Heart right ventricle (tissue), 16 donors: ENCODE results near the gene EIF4G1. TPM values are rescaled to one million over a fixed set of nuclear protein-coding genes. Genes with fewer than 3 reads are reported as not detected.
A peak's percentile ranks its signal among the peaks of the same experiment; 100 is the strongest.

Source experiments
- ATAC-seq, 8 donors: fragments of 200-7000 bp; cut with Tn5 transposase; one replicate each; pipeline ENCODE4 v1.9.1; 2020; ENCODE audit warnings: mild to moderate bottlenecking in 8 of 8, moderate library complexity in 8 of 8, moderate number of reproducible peaks in 1 of 8
- DNase-seq, 2 donors: peaks; one replicate each; pipeline ENCODE4 v3.0.0-alpha.2; 2020
- H3K27ac ChIP-seq, 10 donors: fragments of 200-600 bp; sonication (generic) in 2 of 10; one replicate each; pipeline versions ENCODE4 v1.5.0 to v1.8.0; 2020 to 2022; ENCODE audit warnings: mild to moderate bottlenecking in 3 of 10
- H3K27me3 ChIP-seq, 7 donors: fragments of 200-600 bp; one replicate each; pipeline ENCODE4 v1.8.0; 2021 to 2022; ENCODE audit warnings: mild to moderate bottlenecking in 2 of 7
- H3K36me3 ChIP-seq, 9 donors: fragments of 200-600 bp; sonication (generic) in 1 of 9; one replicate each; pipeline versions ENCODE4 v1.5.0 to v1.8.0; 2020 to 2022; ENCODE audit warnings: mild to moderate bottlenecking in 2 of 9
- H3K4me1 ChIP-seq, 9 donors: fragments of 200-600 bp; sonication (generic) in 1 of 9; one replicate each; pipeline versions ENCODE4 v1.5.0 to v1.8.0; 2020 to 2022; ENCODE audit warnings: mild to moderate bottlenecking in 4 of 9
- H3K4me3 ChIP-seq, 10 donors: fragments of 200-600 bp; sonication (generic) in 2 of 10; one replicate each; pipeline versions ENCODE4 v1.5.0 to v1.8.0; 2020 to 2022; ENCODE audit warnings: mild to moderate bottlenecking in 7 of 10, moderate library complexity in 2 of 10
- H3K9me3 ChIP-seq, 11 donors: fragments of 200-600 bp in 10 of 11; sonication (generic) in 2 of 11; one replicate each; pipeline versions ENCODE4 v1.5.0 to v1.8.0; 2013 to 2022; ENCODE audit warnings: mild to moderate bottlenecking in 2 of 11, control low read depth in 1 of 11, moderate library complexity in 1 of 11
- CTCF ChIP-seq, 9 donors: fragments of 200-600 bp; sonication (generic) in 2 of 9; IDR thresholded peaks; one replicate each; pipeline versions ENCODE4 v1.5.0 to v1.8.0; 2021 to 2022; ENCODE audit warnings: antibody characterized with exemption in 9 of 9, mild to moderate bottlenecking in 5 of 9, moderate library complexity in 1 of 9
- WGBS, 2 donors: extraction: QIAGEN DNeasy Blood & Tissue Kit; methylation state at CpG; one replicate each; pipeline ENCODE4 v1.1.7; 2013; ENCODE audit warnings: inconsistent platforms in 1 of 2; 5-methylcytosine and 5-hydroxymethylcytosine counted together
- intact Hi-C, 10 donors: fragments of 100-400 bp; cut with DNase I; formaldehyde crosslinking; loops; one replicate each; pipeline versions ENCODE4 v1.11.1 to v1.14.2; 2022
- polyA plus RNA-seq, 2 donors: library from polyadenylated mRNA; stranded (reverse); fragments of 200-250 nt; gene quantifications; one replicate each; pipeline ENCODE4 v1.2.3, GENCODE V29; 2013
- total RNA-seq, 10 donors: library from RNA; stranded (reverse); fragmentation: NEBNext Ultra II Directional in 3 of 10; extraction: Animal tissue kit (Norgen Biotek cat#: 25700) in 3 of 10; gene quantifications; one replicate each; pipeline versions ENCODE4 v1.2.1 to v1.2.4, GENCODE V29; 2021 to 2023
- donor health status: Arrhythmogenic right ventricular cardiomyopathy.
- donor health status: ischemic (EF 13 %, LVEDD 7.1; RV severe dilation, severe dysfunction).
- donor health status: healthy with polysubstance abuse.
- donor health status: DM: no; HTN: yes; CAD: no.
- donor health status: DM: no; HTN: no; CAD: no.
- donor health status: ischemic (EF 25% LVEDD 6.9; RV normal size, moderate dysfunction).
- donor health status: ischemic (EF 25% LVEDD 5.7; RV mildly dilated, moderate dysfunction).
- donor health status: healthy.
- donor health status: DM: yes; HTN: yes; CAD: no.
- donor health status: Ischemic cardiomyopathy.
- donor health status: ischemic (EF 35%, LVEDD 5.7; RV mildly dilated, moderate dysfunction).
- donor health status: nonischemic (EF 11% LVEDD 7.7; RV severe dilation, severe dysfunction).
- donor health status: DM: yes; HTN: yes; CAD: no.
- donor health status: PGD.
- donor health status: ischemic (EF 29% LVEDD 5.4; RV normal size, mild dysfunction).
- donor health status: nonischemic (EF 23%, LVEDD 6.1; RV moderate dilation, normal function).

EIF4G1 gene
- total and polyA plus RNA-seq, 12 donors = 142 to 316 (median 209) TPM

GRCh38 chr3:184328516-184328915 lies 14.1 kb downstream of the EIF4G1 start:
- intact Hi-C loops = no loop called here
- DNase-seq = no peak
- 41 to 52% methylated on average over 3 of the region's 3 CpGs for whole genome bisulfite sequencing, 2 donors

GRCh38 chr3:184332370-184333090 lies 18.1 kb downstream of the EIF4G1 start:
- Histone ChIP-seq H3K27ac (peak overlapping the region in 7 of 10 donors; percentile 11 to 54 (median 38)), H3K9me3 (no peaks in the 10 kb centered on the region), H3K27me3 (no peaks in the 10 kb centered on the region), H3K4me1 (peaks cover 3 to 40% (median 26%) of the 10 kb centered on the region in 9 donors), H3K4me3 (no peak overlapping the region), H3K36me3 (peaks cover 3 to 80% (median 68%) of the 10 kb centered on the region in 9 donors)
- intact Hi-C loops = loop anchor here in 1 of 10 donors (10.0 kb wide), 1 partner anchor 148 kb away; the partner anchor contains the start of gene ABCF3
- WGBS, 2 donors = 68 to 70% methylated on average over 10 of the region's 10 CpGs
- no peak for DNase-seq
- TF ChIP-seq CTCF (IDR thresholded peaks at IDR 0.05) = no peak
- ATAC-seq = no peak

More at GRCh38 chr3:184328516-184328915, 14.1 kb downstream of the EIF4G1 start:
- Histone ChIP-seq H3K4me3 (no peak overlapping the region), H3K27me3 (no peaks in the 10 kb centered on the region), H3K9me3 (no peaks in the 10 kb centered on the region), H3K36me3 (peaks cover 26 to 100% (median 97%) of the 10 kb centered on the region in 9 donors), H3K4me1 (peaks cover 0 to 21% (median 8%) of the 10 kb centered on the region in 9 donors), H3K27ac (no peak overlapping the region)
- no peak for ATAC-seq
- no peak for TF ChIP-seq CTCF (IDR thresholded peaks at IDR 0.05)

- Histone ChIP-seq H3K36me3 (peaks cover 0 to 73% (median 61%) of the 10 kb centered on the region in 9 donors), H3K4me3 (no peak overlapping the region), H3K27me3 (no peaks in the 10 kb centered on the region), H3K4me1 (peaks cover 10 to 47% (median 32%) of the 10 kb centered on the region in 9 donors), H3K27ac (peak overlapping the region in 5 of 10 donors; percentile 11 to 51 (median 38)), H3K9me3 (no peaks in the 10 kb centered on the region)
- WGBS, 2 donors = 81% methylated on average over 6 of the region's 6 CpGs
- no peak for ATAC-seq
- intact Hi-C loops = loop anchor here in 1 of 10 donors (10.0 kb wide), 1 partner anchor 148 kb away; the partner anchor contains the start of gene ABCF3
- no peak for DNase-seq
- TF ChIP-seq CTCF (IDR thresholded peaks at IDR 0.05) = no peak
Measured at GRCh38 chr3:184333190-184333589, 18.8 kb downstream of the EIF4G1 start.

- peaks cover 12 to 52% (median 37%) of the 10 kb centered on the region in 9 donors for H3K4me1 ChIP-seq
- peak overlapping the region in 2 of 10 donors; percentile 34 to 47 for H3K27ac ChIP-seq
- H3K4me3 ChIP-seq = no peak overlapping the region
- H3K36me3 ChIP-seq = peaks cover 0 to 68% (median 56%) of the 10 kb centered on the region in 9 donors
- no peaks in the 10 kb centered on the region for H3K27me3 ChIP-seq
- no peak for TF ChIP-seq CTCF (IDR thresholded peaks at IDR 0.05)
- no peaks in the 10 kb centered on the region for H3K9me3 ChIP-seq
- intact Hi-C loops = loop anchor here in 2 of 10 donors (2.0 to 10.0 kb wide), 2 partner anchors 19 to 149 kb away; partner anchors contain the start of genes ABCF3 (in 1 of the 2) and EIF4G1 (in 1 of the 2)
- ATAC-seq = no peak
- DNase-seq = no peak
- WGBS, 2 donors = 84 to 85% methylated on average over 3 of the region's 3 CpGs
Measured at GRCh38 chr3:184333700-184334099, 19.3 kb downstream of the EIF4G1 start.
